Measurements from ENCODE around the gene HFE. TPM values are rescaled to one million over a fixed set of nuclear protein-coding genes. Genes with fewer than 3 reads are reported as not detected.
A peak's percentile ranks its signal among the peaks of the same experiment; 100 is the strongest.

Gene HFE
- total RNA-seq, 2 donors from 2014 or later: 8.2 to 12.0 TPM

- DNase-seq (peak; percentile 76 to 90), ATAC-seq (peak; percentile 70)
- intact Hi-C loops (cut with DNase I, micrococcal nuclease): loop anchor here in 1 of 2 donors (5.0 to 10.0 kb wide), 2 partner anchors 33 to 71 kb away; a partner anchor contains a TSS
These were observed 36.9 kb downstream of the HFE start for GRCh38 chr6:26123947-26124780.

DNA sequence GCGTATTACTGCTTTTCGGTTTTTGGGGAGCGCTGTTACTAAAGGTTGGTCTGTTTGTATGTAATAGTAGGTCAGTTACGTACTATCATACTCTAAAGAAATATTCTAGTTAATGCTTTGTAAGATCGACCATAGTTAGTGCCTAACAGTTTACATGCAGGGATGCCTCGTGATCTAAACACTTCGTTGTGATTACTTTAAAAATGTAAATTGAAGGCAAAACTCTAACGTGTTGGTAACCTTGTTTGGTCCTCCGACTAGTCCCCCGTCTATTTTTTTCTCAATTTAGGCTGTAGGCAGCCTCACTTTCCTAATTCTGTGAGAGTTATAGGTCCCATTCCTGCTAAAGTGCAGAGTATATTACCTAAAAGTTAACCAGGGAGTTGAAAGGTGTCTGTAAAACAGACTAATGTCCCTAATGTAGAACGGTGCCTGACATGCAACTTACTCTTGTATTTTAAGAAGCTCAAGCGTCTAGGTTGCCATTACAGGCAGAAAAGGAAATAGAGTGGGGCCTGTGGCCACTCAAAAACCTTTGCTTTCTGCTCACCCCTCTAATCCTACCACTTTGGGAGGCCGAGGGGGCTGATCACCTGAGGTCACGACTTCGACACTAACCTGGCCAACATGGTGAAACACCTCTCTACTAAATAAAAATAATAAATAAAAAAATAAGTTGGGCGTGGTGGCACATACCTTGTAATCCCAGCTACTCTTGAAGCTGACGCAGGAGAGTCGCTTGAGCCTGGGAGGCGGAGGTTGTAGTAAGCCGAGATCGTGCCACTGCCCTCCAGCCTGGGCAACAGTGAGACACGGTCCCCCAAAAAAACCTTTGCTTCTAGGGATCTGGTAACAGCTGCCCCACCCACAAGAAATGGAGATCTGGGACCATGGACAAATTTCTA lies 37.8 kb downstream of the HFE start:
- DNase-seq: peak; percentile 36 to 43
- peak; percentile 2 for ATAC-seq
- intact Hi-C loops (cut with DNase I, micrococcal nuclease): loop anchor here in 1 of 2 donors (5.0 to 10.0 kb wide), 2 partner anchors 32 to 70 kb away; a partner anchor contains a TSS

GRCh38 chr6:26126394-26127235 lies 39.4 kb downstream of the HFE start:
- peak in 1 of 2 donors; percentile 37 for DNase-seq
- intact Hi-C loops (cut with DNase I, micrococcal nuclease): loop anchor here in 1 of 2 donors (10.0 kb wide), 1 partner anchor 68 kb away; a partner anchor contains a TSS
- no peak for ATAC-seq

DNA sequence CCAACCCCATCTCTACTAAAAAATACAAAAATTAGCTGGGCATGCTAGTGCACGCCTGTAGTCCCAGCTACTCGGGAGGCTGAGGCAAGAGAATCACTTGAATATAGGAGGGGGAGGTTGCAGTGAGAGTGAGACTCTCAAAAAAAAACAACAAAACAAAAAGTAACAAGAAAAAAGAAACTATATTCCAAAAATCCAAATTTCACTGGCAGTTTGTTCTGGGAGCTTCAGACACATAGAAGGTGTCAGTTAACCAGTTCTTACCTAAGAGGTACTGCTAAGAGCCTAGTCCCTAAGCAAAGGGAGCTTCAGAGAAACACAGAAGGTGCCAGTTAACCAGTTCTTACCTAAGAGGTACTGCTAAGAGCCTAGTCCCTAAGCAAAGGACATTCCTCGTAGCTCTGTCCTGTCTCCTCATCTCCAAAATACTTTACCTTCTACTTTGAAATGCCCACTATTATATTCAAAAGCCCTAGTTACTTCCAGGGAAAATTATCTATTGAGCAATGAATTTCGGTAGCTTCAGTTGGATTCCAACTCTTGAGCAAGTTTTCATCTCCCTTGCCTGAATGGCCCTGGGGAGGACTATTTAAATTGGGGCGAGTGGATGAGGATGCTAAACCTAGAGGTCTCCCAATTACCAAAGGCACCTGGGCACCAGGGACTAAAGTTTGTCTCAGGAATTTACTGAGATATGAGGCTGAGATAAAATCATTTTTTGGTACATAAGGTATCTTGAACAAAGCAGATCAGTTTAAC lies 41.0 kb downstream of the HFE start:
- intact Hi-C loops (cut with DNase I, micrococcal nuclease): loop anchor here in 1 of 2 donors (10.0 kb wide), 1 partner anchor 67 kb away; a partner anchor contains a TSS
- ATAC-seq: no peak
- DNase-seq: no peak

- DNase-seq (no peak), ATAC-seq (no peak)
- intact Hi-C loops (cut with DNase I, micrococcal nuclease): loop anchor here in 1 of 2 donors (10.0 kb wide), 1 partner anchor 65 kb away; a partner anchor contains a TSS
These were observed 42.4 kb downstream of the HFE start for GRCh38 chr6:26129656-26130055.

DNA sequence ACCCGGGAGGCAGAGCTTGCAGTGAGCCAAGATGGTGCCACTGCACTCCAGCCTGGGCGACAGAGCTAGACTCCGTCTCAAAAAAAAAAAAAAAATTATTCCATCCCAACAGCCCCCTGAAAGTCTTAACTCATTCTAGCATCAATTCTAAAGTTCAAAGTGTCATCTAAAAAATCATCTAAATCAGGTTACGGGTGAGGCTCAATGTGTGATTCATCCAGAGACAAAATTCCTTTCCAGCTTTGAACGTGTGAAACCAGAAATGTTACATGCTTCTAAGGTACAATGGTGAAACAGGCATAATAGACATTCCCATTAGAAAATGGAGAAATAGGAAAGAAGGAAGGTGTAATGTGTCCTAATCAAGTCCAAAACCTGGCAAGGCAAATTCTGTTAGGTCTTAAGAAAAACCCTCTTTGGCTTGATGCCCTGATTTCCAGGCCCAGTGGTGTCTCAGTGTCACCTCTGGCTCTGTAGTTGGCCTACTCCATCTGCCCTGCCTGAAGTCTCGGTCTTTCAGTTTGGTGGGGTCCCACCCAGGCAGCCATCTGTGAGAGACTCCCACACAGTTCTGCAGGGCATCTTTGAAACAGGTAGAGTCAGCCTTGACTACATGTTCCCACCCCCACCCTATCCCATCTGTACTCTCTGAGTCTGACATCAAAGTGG lies 43.5 kb downstream of the HFE start:
- intact Hi-C loops (cut with DNase I, micrococcal nuclease): no loop called here
- no peak for DNase-seq
- ATAC-seq: no peak

DNA sequence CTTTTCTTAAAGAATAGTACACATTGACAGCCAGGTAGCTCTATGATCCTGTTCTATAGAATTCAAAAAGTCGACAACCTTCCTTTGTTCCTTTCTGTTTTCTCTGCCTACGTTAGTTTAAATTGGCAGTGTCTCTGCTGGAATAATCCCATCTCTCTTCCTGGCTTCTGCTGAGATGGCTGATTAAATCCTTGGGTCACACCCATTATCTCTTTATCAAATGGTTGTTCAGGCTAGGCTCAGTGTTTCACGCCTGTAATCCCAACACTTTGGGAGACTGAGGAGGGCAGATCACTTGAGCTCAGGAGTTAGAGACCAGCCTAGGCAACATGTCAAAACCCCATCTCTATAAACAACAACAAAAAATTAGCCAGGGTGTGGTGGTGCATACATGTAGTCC lies 44.4 kb downstream of the HFE start:
- ATAC-seq (no peak), DNase-seq (no peak)
- intact Hi-C loops (cut with DNase I, micrococcal nuclease): no loop called here

DNA sequence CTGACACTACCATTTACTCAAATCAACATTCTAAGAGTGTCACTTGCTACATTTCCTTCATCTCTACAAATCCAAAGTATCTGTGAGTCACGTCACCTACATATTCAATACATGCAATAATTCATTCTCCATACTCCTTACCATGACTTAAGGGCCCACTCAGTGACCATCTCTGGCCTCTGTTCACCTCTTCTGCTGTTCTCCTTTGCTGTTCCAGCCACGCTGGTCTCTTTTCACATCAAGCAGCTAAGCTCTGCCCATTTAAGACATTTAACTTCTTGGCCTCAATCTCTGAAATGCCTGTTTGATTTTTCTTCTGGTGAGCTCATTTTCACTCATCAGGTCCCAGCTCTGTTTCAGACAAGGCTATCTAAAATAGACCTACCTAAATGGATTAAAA lies 46.5 kb downstream of the HFE start:
- ATAC-seq: no peak
- no peak for DNase-seq
- intact Hi-C loops (cut with DNase I, micrococcal nuclease): no loop called here

DNA sequence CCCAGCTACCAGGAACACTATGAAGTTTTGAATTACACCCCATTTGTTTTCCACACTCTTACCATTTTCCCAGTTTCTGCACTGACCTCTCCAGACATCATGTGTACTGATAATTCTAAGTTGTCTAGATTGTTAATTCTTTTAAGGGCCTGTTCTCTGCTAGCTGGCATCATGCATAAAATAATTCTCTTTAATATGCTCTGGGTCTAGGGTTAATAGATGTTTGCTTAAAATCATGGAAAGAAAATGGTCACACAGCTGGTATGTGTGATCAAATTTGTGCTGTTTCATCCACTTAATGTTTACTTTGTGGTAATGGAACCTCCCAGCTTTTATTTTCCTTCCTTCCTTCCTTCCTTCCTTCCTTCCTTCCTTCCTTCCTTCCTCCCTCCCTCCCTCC lies 49.1 kb downstream of the HFE start:
- no peak for DNase-seq

DNA sequence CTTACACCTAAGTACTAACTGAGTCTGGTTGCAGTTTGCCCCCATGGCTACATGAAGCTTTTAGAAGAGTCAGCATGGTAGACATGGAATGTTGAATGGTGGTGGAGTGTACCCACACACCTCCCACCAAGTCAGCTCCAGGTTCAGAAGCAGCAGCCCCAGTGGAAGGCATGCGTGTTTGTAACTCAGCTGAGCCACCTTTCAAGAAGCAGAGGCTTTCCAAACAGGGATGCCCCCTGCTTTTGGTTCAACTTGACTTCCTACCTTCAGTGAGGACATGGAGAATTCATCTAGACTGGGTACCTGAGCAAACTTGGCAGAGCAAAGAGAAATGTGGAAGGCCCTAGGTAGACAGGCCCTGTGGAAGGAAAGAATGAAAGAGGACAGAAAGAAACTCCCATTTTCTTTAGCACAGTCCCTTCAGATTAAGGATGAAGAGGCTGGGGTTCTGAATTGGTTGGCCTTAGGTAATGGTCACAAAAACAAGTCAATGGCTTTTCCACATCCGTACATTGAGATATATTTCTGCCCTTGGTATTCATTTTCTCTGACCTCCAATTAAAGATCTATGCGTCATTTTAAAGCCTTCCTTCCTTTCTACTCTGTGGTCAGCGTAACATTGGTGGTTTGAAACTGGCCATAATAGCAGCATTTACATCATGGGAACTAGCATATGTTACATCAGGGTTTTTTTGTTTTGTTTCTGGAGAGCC lies 53.2 kb downstream of the HFE start:
- intact Hi-C loops (cut with DNase I, micrococcal nuclease): no loop called here
- no peak for ATAC-seq
- no peak for DNase-seq

More for the DNA sequence above, 49.1 kb downstream of the HFE start:
- intact Hi-C loops (cut with DNase I, micrococcal nuclease): no loop called here
- ATAC-seq: no peak

DNA sequence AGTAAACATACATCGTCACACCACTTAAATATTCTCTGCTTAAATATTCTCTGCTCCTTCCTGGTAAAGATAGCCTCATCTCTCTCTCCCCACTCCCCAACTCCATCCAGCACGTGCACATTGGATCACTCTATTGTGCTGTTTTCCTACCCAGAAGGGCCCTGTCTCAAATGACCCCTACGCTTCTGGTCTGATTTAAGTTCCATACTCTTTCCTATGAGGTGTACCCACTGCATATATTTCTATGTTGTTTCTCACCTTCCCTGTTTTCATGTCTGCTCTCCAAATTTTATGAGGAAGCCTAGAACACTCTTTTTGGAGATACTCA lies 53.7 kb downstream of the HFE start:
- ATAC-seq (no peak), DNase-seq (no peak)
- intact Hi-C loops (cut with DNase I, micrococcal nuclease): no loop called here

DNA sequence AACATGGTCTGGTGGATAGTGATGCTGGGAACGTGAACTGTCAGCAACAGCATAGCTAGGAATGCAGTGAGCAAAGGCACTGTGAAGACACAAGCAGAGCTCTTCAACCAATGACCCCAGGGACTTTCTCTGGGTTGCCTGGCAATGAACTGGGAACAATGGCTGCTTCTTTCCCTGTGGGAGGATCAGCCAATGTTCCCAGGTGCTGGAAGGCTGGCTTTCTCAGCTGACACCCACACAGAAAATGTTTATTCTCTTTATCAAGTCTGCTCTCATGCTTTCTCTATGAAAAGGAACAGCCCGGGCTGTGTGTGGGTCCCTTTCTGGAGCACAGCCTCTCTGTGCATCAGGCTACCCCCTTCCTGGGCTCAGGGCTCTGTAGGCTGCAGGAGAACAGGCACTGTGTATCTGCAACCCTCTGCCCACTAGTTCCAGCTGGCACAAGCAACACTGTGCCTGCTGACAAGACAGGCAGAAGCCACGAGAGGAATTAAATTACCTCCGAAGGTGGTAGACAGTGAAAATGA lies 54.2 kb downstream of the HFE start:
- DNase-seq: no peak
- ATAC-seq: no peak
- intact Hi-C loops (cut with DNase I, micrococcal nuclease): no loop called here

- ATAC-seq: no peak
- intact Hi-C loops (cut with DNase I, micrococcal nuclease): no loop called here
- no peak for DNase-seq
These were observed 54.8 kb downstream of the HFE start for GRCh38 chr6:26142026-26142425.
